HepG2 (cell line): Measurements from ENCODE around the gene PLXND1. TPM values are rescaled to one million over a fixed set of nuclear protein-coding genes. Genes with fewer than 3 reads are reported as not detected.

ENCODE experiments used
- ARID2 ChIP-seq: sonication (generic); formaldehyde crosslinking; IDR thresholded peaks from 2 replicates; pipeline ENCODE4 v1.8.1; 2022; ENCODE audit warnings: mild to moderate bottlenecking, missing genetic modification reagents, borderline replicate concordance
- ATF2 ChIP-seq: sonication (generic); formaldehyde crosslinking; IDR thresholded peaks from 2 replicates; pipeline ENCODE4 v1.4.0; 2020; ENCODE audit warnings: missing genetic modification reagents
- CC2D1A ChIP-seq: sonication (generic); formaldehyde crosslinking; IDR thresholded peaks from 2 replicates; pipeline ENCODE4 v1.8.1; 2023; ENCODE audit warnings: mild to moderate bottlenecking, missing genetic modification reagents
- GATA4 ChIP-seq: sonication (generic); IDR thresholded peaks from 2 replicates; pipeline ENCODE4 v1.6.1; 2016; ENCODE audit warnings: antibody characterized with exemption, low read depth, borderline replicate concordance
- GATAD1 ChIP-seq: IDR thresholded peaks from 2 replicates; pipeline ENCODE4 v1.6.1; 2016; ENCODE audit warnings: missing genetic modification reagents, missing compliant biosample characterization
- KDM5B ChIP-seq: sonication (generic); formaldehyde crosslinking; IDR thresholded peaks from 2 replicates; pipeline ENCODE4 v1.4.0; 2020; ENCODE audit warnings: missing genetic modification reagents, mild to moderate bottlenecking, borderline replicate concordance
- MED1 ChIP-seq: sonication (generic); formaldehyde crosslinking; IDR thresholded peaks from 2 replicates; pipeline ENCODE4 v1.4.0; 2020; ENCODE audit warnings: missing genetic modification reagents
- SMAD9 ChIP-seq: sonication (generic); formaldehyde crosslinking; IDR thresholded peaks from 2 replicates; pipeline ENCODE4 v1.5.1; 2020; ENCODE audit warnings: mild to moderate bottlenecking, missing genetic modification reagents
- SMC3 ChIP-seq: IDR thresholded peaks from 2 replicates; pipeline ENCODE4 v1.6.1; 2011; ENCODE audit warnings: low read length, improper control_type of control experiment
- YY1 ChIP-seq: IDR thresholded peaks from 2 replicates; pipeline ENCODE4 v1.6.1; 2011; ENCODE audit warnings: low read length, low read depth, moderate library complexity, mild to moderate bottlenecking; ENCODE audit not compliant: insufficient read depth, insufficient replicate concordance
- ZNF142 ChIP-seq: sonication (generic); formaldehyde crosslinking; IDR thresholded peaks from 2 replicates; pipeline ENCODE4 v1.4.0; 2020; ENCODE audit warnings: missing genetic modification reagents
- ZNF280B ChIP-seq: sonication (generic); formaldehyde crosslinking; IDR thresholded peaks from 2 replicates; pipeline ENCODE4 v1.5.0; 2020; ENCODE audit warnings: missing genetic modification reagents, mild to moderate bottlenecking, borderline replicate concordance
- ZNF496 ChIP-seq: sonication (generic); formaldehyde crosslinking; IDR thresholded peaks from 2 replicates; pipeline ENCODE4 v1.8.1; 2023; ENCODE audit warnings: mild to moderate bottlenecking, moderate library complexity, missing genetic modification reagents; ENCODE audit not compliant: insufficient replicate concordance
- polyA plus RNA-seq, 8 experiments: library from polyadenylated mRNA; depleted of rRNA in 3 of 8; stranded (reverse) in 7 of 8; unstranded in 1 of 8; fragments of >200 nt; fragmentation: Illumina TruSeq in 4 of 8; extraction: Trizol in 4 of 8; gene quantifications; 2 replicates each; pipeline versions ENCODE4 v1.2.1 to v1.2.3, GENCODE V29; 2011 to 2016; ENCODE audit warnings: low read depth in 4 of 8, missing spikeins in 1 of 8, mixed read lengths in 1 of 8; ENCODE audit not compliant: insufficient read depth in 1 of 8
- total RNA-seq, 5 experiments: library from RNA; depleted of rRNA; stranded (reverse); fragments of >200 nt; fragmentation: Illumina TruSeq; extraction: Trizol; gene quantifications; 2 replicates each; pipeline ENCODE4 v1.2.3, GENCODE V29; 2016; ENCODE audit warnings: low read depth in 1 of 5
- TF ChIP-seq, protein P1 (sequence below): sonication (generic); formaldehyde crosslinking; IDR thresholded peaks from 2 replicates; pipeline ENCODE4 v1.4.0; 2020; ENCODE audit warnings: missing genetic modification reagents
- TF ChIP-seq, protein P2 (sequence below): sonication (generic); formaldehyde crosslinking; IDR thresholded peaks from 2 replicates; pipeline ENCODE4 v1.4.0; 2020; ENCODE audit warnings: low read depth, mild to moderate bottlenecking, missing genetic modification reagents

Gene PLXND1
- total and polyA plus RNA-seq, 2 of the 13 experiments (the other 11 are each of a cell fraction or from before 2014, with no cell fraction given): 15.9 to 42.0 TPM

- TF ChIP-seq ZNF142 (CRISPR knock-in tag): peak; percentile 29
- TF ChIP-seq SMC3: no peak
- TF ChIP-seq ATF2 (CRISPR knock-in tag): peak; percentile 45; the same call in 1 of the 2 replicates
- TF ChIP-seq, protein P1, sequence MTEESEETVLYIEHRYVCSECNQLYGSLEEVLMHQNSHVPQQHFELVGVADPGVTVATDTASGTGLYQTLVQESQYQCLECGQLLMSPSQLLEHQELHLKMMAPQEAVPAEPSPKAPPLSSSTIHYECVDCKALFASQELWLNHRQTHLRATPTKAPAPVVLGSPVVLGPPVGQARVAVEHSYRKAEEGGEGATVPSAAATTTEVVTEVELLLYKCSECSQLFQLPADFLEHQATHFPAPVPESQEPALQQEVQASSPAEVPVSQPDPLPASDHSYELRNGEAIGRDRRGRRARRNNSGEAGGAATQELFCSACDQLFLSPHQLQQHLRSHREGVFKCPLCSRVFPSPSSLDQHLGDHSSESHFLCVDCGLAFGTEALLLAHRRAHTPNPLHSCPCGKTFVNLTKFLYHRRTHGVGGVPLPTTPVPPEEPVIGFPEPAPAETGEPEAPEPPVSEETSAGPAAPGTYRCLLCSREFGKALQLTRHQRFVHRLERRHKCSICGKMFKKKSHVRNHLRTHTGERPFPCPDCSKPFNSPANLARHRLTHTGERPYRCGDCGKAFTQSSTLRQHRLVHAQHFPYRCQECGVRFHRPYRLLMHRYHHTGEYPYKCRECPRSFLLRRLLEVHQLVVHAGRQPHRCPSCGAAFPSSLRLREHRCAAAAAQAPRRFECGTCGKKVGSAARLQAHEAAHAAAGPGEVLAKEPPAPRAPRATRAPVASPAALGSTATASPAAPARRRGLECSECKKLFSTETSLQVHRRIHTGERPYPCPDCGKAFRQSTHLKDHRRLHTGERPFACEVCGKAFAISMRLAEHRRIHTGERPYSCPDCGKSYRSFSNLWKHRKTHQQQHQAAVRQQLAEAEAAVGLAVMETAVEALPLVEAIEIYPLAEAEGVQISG: peak; percentile 89
- TF ChIP-seq, protein P2, sequence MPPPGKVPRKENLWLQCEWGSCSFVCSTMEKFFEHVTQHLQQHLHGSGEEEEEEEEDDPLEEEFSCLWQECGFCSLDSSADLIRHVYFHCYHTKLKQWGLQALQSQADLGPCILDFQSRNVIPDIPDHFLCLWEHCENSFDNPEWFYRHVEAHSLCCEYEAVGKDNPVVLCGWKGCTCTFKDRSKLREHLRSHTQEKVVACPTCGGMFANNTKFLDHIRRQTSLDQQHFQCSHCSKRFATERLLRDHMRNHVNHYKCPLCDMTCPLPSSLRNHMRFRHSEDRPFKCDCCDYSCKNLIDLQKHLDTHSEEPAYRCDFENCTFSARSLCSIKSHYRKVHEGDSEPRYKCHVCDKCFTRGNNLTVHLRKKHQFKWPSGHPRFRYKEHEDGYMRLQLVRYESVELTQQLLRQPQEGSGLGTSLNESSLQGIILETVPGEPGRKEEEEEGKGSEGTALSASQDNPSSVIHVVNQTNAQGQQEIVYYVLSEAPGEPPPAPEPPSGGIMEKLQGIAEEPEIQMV: peak; percentile 25; the same call in 1 of the 2 replicates
- peak; percentile 36; the same call in 1 of the 2 replicates for TF ChIP-seq GATA4
- peak; percentile 81 for TF ChIP-seq GATAD1 (CRISPR knock-in tag)
- peak; percentile 64; the same call in 1 of the 2 replicates for TF ChIP-seq ZNF280B (CRISPR knock-in tag)
- TF ChIP-seq ARID2 (CRISPR knock-in tag): no peak
- TF ChIP-seq CC2D1A (CRISPR knock-in tag): no peak
- peak; percentile 94 for TF ChIP-seq MED1 (CRISPR knock-in tag)
- TF ChIP-seq KDM5B (CRISPR knock-in tag): no peak; the same call in 1 of the 2 replicates
- peak; percentile 68 for TF ChIP-seq YY1
- TF ChIP-seq SMAD9: no peak
- TF ChIP-seq ZNF496: no peak
Measured at GRCh38 chr3:129626744-129627349, 20.4 kb upstream of the PLXND1 start (continued).
